Activated naive CD8-positive, alpha-beta T cell (primary cell): ENCODE data around the gene KIFC3.
"Not testable (repeated sequence)": the region's sequence is repeated elsewhere in the genome, so short reads cannot be mapped to it uniquely, and the experiment has no call there.

ENCODE experiments used
- H3K27ac Mint-ChIP-seq: one replicate; pipeline ENCODE4 v1.8.0; 2021; ENCODE audit warnings: mixed read lengths
- H3K27me3 Mint-ChIP-seq: one replicate; pipeline ENCODE4 v1.8.0; 2021; ENCODE audit warnings: mixed read lengths
- H3K36me3 Mint-ChIP-seq: one replicate; pipeline ENCODE4 v1.8.0; 2021; ENCODE audit warnings: mixed read lengths
- H3K4me1 Mint-ChIP-seq: one replicate; pipeline ENCODE4 v1.8.0; 2021; ENCODE audit warnings: low read depth, mixed read lengths
- H3K4me3 Mint-ChIP-seq: one replicate; pipeline ENCODE4 v1.8.0; 2021; ENCODE audit warnings: mild to moderate bottlenecking, mixed read lengths
- H3K9me3 Mint-ChIP-seq: one replicate; pipeline ENCODE4 v1.8.0; 2021; ENCODE audit warnings: low read depth, mixed read lengths

Gene KIFC3

DNA sequence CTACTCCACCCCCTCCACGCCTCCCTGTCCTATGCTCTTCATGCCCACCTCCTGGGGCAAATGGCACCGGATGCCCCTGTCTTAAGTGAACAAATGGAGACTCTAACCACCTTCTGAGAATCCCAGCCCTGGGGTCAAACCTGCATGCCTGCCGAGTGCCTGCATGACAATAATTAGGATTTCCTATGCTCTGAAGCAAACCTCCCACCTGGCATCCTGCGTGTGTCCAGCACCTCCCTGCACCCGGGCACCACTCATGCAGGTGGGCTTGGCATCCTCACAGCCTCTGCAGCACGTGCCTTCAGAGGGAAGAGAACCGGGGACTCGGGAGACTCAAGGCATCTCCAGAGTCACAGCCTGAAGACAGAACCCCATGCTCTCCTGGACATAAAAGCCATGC is 11.2 kb upstream of the KIFC3 start:
- no peak overlapping the region for H3K4me3 Mint-ChIP-seq
- no peaks in the 10 kb centered on the region for H3K9me3 Mint-ChIP-seq
- peaks cover 15% of the 10 kb centered on the region for H3K4me1 Mint-ChIP-seq
- peak overlapping the region; percentile 6 for H3K27ac Mint-ChIP-seq
- peaks cover 3% of the 10 kb centered on the region for H3K27me3 Mint-ChIP-seq
- H3K36me3 Mint-ChIP-seq: no peaks in the 10 kb centered on the region

DNA sequence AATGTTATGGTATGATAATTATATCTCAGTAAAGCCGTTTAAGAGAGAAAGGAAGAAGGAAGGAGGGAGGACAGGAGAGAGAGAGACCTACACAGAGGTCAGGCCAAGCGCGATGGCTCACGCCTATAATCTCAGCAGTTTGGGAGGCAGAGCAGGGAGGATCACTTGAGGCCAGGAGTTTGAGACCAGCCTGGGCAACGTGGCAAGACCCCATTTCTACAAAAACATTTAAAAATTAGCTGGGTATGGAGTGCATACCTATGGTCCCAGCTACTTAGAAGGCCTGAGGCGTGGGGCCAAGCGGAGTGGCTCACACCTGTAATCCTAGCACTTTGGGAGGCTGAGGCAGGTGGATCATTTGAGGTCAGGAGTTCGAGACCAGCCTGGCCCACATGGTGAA is 9.0 kb upstream of the KIFC3 start:
- not testable (repeated sequence) for H3K27ac Mint-ChIP-seq, H3K27me3 Mint-ChIP-seq
- H3K4me1 Mint-ChIP-seq: peaks cover 22% of the 10 kb centered on the region

GRCh38 chr16:57810197-57811031 is 8.1 kb upstream of the KIFC3 start:
- Mint-ChIP-seq H3K4me1 (peaks cover 22% of the 10 kb centered on the region), H3K36me3 (no peaks in the 10 kb centered on the region), H3K27ac (peak overlapping the region; percentile 54), H3K27me3 (peaks cover 11% of the 10 kb centered on the region), H3K9me3 (no peaks in the 10 kb centered on the region), H3K4me3 (peak overlapping the region; percentile 42)

More for the DNA sequence above, 9.0 kb upstream of the KIFC3 start:
- not testable (repeated sequence) for H3K9me3 Mint-ChIP-seq, H3K4me3 Mint-ChIP-seq, H3K36me3 Mint-ChIP-seq

DNA sequence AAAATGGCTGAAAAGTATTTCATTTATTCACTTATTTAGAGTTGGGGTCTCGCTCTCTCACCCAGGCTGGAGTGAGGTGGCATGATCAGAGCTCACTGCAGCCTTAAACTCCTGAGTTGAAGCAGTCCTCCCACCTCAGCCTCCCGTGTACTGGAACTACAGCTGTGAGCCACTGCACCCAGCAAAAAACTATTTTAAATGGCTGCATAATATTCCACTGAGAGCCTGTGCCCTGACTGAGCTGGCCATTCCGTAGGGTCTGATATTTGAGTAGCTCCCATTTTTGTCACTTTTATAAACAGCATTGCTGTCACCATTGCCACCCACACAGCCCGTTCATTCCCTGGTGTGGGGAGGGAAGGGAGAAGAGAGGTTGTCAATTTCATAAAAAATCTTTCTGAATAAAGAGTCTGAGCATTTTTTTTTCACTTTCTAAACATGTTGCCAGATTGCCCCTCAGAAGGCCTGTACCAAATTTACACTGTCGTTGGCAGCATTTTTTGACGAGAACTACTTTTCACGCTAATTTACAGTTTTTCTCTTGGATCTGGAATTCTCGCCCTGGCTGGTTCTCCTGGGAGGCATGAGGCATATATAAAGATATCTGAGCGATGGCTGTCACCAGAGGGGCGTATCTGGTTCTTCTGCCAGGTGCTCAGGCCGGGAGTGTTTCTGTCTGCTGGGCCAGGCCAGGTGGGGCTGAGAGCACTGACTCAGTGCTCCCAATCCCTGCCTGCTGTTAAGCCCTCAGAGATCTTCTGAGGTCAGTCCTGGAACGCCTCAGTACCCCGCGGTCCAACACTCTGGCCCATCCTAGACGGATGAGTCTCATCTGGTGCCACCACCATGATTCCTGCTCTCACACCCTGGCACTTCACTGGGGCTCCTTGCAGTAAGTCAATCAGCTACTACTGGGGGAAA is 7.2 kb upstream of the KIFC3 start:
- no peak overlapping the region for H3K27ac Mint-ChIP-seq
- H3K4me1 Mint-ChIP-seq: peaks cover 22% of the 10 kb centered on the region
- no peaks in the 10 kb centered on the region for H3K36me3 Mint-ChIP-seq
- peaks cover 11% of the 10 kb centered on the region for H3K27me3 Mint-ChIP-seq
- H3K9me3 Mint-ChIP-seq: no peaks in the 10 kb centered on the region
- peak overlapping the region; percentile 42 for H3K4me3 Mint-ChIP-seq

DNA sequence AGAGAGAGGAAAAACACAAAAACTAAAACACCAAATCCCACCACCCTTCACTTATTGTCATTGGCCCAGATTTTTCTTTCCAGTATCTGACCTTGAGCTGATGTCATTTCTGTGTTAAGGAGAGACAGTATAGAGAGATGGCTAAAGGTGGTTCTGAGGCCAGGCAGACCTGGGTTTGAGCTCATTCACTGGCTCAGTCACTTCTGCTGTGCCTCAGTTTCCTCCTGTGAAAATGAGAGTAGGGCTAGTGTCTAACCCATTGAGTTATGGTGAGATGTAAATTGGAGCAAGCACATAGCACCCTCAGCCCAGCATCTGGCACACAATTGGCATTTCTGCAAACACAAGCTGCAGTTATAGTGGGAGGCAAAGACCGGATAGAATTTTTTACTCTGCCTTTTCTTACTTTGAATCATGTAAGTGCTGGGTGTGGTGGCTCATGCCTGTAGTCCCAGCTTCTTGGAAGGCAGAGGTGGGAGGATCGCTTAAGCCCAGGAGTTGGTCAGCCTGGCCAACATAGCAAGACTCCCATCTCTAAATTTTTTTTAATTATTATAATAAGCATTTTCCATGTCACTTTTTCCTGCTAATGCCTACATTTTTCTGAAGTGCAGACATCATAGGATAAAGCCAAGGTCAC is 6.4 kb upstream of the KIFC3 start:
- no peak overlapping the region for H3K27ac Mint-ChIP-seq
- peaks cover 22% of the 10 kb centered on the region for H3K4me1 Mint-ChIP-seq
- peak overlapping the region; percentile 64 for H3K4me3 Mint-ChIP-seq
- no peaks in the 10 kb centered on the region for H3K9me3 Mint-ChIP-seq
- H3K27me3 Mint-ChIP-seq: peaks cover 11% of the 10 kb centered on the region
- no peaks in the 10 kb centered on the region for H3K36me3 Mint-ChIP-seq

DNA sequence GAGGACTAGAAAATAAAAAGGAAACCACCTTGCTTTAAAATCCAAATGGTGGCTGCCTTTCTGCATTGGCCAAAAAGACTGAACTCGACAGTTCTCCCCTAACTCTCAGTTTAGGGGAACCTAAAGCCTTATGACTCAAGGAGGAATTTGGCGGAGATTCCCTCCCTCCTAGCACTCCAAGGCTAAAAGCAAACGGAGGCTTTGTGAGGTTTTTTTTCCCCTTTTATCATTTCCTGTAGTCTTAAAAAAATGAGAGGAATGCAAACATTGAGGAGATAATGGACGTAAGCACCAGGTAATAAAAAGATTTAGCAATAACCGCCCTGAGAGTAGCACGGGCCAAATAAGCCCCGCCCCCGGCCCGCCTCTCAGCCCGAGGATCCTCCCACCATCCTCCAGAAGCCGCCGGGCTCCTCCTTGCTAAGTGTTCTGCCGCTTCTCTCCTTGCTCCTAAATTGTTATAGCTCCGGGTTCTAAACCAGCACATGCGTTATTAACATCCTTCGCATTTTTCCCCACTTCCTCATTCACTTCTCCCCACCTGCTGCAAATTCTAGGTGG is 5.8 kb upstream of the KIFC3 start:
- peak overlapping the region; percentile 64 for H3K4me3 Mint-ChIP-seq
- no peak overlapping the region for H3K27ac Mint-ChIP-seq
- H3K4me1 Mint-ChIP-seq: peaks cover 22% of the 10 kb centered on the region
- H3K9me3 Mint-ChIP-seq: no peaks in the 10 kb centered on the region
- H3K27me3 Mint-ChIP-seq: peaks cover 11% of the 10 kb centered on the region
- no peaks in the 10 kb centered on the region for H3K36me3 Mint-ChIP-seq

DNA sequence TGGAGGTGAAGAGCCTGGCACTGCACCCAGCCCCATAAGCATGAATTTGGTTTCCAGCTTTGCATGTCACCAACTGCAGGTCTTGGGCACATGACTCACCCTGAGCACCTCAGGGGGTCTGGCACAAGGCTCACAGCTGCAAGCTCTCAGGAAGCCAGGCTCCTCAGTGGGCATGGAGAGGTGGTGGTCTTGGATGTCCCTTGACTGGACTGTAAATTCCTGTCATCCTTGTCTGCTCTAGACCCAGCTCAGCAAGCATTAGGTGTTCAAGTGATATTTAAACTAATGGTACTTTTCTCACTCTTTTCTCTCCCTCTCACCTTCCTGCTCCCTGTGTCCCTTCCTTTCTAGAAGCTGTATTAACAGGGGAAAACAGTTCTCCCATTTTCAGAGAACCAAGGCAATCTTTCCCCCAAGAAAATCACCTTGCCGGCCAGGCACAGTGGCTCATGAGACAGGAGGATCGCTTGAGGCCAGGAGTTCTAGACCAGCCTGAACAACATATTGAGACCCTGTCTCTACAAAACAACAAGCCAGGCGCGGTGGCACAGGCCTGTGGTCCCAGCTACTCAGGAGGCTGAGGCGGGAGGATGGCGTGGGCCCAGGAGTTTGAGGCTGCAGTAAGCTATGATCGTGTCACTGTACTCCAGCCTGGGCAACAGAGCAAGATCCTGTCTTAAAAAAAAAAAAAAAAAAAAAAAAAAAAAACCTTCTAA is 5.1 kb upstream of the KIFC3 start:
- Mint-ChIP-seq H3K4me3 (no peak overlapping the region), H3K36me3 (no peaks in the 10 kb centered on the region), H3K27ac (no peak overlapping the region), H3K9me3 (no peaks in the 10 kb centered on the region), H3K27me3 (peaks cover 16% of the 10 kb centered on the region), H3K4me1 (peaks cover 28% of the 10 kb centered on the region)

- no peak overlapping the region for H3K4me3 Mint-ChIP-seq
- no peaks in the 10 kb centered on the region for H3K9me3 Mint-ChIP-seq
- H3K36me3 Mint-ChIP-seq: no peaks in the 10 kb centered on the region
- H3K27ac Mint-ChIP-seq: no peak overlapping the region
- peaks cover 19% of the 10 kb centered on the region for H3K27me3 Mint-ChIP-seq
- H3K4me1 Mint-ChIP-seq: peaks cover 32% of the 10 kb centered on the region
Observed at GRCh38 chr16:57805176-57805575, 2.9 kb upstream of the KIFC3 start.

GRCh38 chr16:57804111-57804837 is 2.0 kb upstream of the KIFC3 start:
- no peaks in the 10 kb centered on the region for H3K9me3 Mint-ChIP-seq
- peaks cover 19% of the 10 kb centered on the region for H3K27me3 Mint-ChIP-seq
- H3K27ac Mint-ChIP-seq: no peak overlapping the region
- no peak overlapping the region for H3K4me3 Mint-ChIP-seq
- H3K36me3 Mint-ChIP-seq: no peaks in the 10 kb centered on the region
- H3K4me1 Mint-ChIP-seq: peaks cover 33% of the 10 kb centered on the region

- peak overlapping the region; percentile 94 for H3K4me3 Mint-ChIP-seq
Observed at GRCh38 chr16:57803134-57803990, 1.1 kb upstream of the KIFC3 start.

DNA sequence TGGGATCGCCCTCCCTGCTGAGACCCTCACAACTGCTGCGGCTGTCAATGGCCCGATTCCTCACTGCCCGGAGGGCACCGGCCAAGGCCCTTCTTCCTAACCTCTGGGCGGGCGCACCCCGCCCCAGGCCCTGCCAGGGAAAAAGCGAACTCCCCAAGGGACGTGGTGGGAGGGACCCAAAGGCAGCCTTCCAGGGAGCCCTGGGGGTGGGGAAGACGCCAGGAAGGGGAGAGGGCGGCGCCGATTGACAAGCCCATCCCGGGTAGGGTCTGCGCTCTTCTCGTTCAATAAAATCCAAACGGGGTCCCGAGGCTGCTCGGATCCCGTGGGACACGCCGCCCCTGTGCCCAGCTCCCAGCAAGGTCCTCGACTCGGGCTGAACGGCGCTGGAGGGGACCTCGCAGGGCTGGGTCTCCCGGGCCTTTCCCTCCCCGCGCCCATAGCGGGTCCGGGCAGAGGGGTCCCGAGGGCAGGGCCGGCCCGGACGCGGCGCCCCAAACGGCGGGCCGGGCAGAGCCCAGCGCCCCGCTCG is 416 bp downstream of the KIFC3 start:
- H3K4me3 Mint-ChIP-seq: peak overlapping the region; percentile 44
- H3K4me1 Mint-ChIP-seq: peaks cover 29% of the 10 kb centered on the region
- H3K27me3 Mint-ChIP-seq: peaks cover 13% of the 10 kb centered on the region
- no peaks in the 10 kb centered on the region for H3K9me3 Mint-ChIP-seq
- H3K36me3 Mint-ChIP-seq: no peaks in the 10 kb centered on the region
- H3K27ac Mint-ChIP-seq: no peak overlapping the region

More at GRCh38 chr16:57803134-57803990, 1.1 kb upstream of the KIFC3 start:
- Mint-ChIP-seq H3K27me3 (peaks cover 15% of the 10 kb centered on the region), H3K36me3 (no peaks in the 10 kb centered on the region), H3K9me3 (no peaks in the 10 kb centered on the region), H3K27ac (peak overlapping the region; percentile 97), H3K4me1 (peaks cover 33% of the 10 kb centered on the region)

DNA sequence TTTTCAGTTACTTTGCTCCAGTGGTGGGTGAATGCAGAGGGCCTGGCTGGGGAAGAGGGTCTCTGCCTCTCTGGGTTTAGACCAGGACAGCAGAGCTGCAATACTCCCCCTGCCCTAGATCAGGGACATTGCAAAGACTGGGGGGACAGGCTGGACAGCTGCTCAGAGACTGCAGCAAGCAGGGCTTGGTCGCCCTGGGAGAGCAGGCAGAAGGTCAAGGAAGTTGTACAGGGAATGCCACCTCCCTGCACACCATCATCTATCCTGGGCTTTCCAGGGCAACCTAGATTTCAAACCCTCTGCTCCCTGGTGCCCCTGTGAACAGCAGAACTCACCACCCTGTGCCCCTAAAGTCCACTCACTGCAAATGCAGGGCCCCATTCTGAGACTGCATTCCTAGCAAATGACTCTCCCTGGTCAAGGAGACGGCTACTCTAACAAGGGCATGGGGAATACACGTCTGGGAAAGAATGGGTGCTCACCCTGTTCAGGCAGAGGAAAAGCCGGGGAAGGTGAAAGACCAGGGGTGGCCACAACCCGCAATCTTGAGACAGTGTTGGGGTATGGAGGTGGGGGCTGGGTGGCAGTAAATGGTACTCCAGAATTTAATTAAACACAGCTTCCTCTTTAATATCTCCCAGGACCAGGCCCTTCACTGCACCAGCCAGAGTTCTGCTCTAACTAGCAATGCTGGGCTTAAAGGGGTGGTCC is 1.0 kb downstream of the KIFC3 start:
- H3K27me3 Mint-ChIP-seq: peaks cover 10% of the 10 kb centered on the region
- no peaks in the 10 kb centered on the region for H3K36me3 Mint-ChIP-seq
- H3K9me3 Mint-ChIP-seq: no peaks in the 10 kb centered on the region
- H3K4me1 Mint-ChIP-seq: peaks cover 27% of the 10 kb centered on the region
- H3K4me3 Mint-ChIP-seq: peak overlapping the region; percentile 44
- no peak overlapping the region for H3K27ac Mint-ChIP-seq
